CD4-positive, alpha-beta T cell treated with Interleukin-15 for 1 hour (primary cell): ENCODE results near the gene CUTA.
A peak's percentile ranks its signal among the peaks of the same experiment; 100 is the strongest.
"Not testable (repeated sequence)": the region's sequence is repeated elsewhere in the genome, so short reads cannot be mapped to it uniquely, and the experiment has no call there.

ENCODE experiments used
- DNase-seq: peaks from one replicate; pipeline ENCODE4 v3.0.0-alpha.2; 2020

CUTA gene

DNA sequence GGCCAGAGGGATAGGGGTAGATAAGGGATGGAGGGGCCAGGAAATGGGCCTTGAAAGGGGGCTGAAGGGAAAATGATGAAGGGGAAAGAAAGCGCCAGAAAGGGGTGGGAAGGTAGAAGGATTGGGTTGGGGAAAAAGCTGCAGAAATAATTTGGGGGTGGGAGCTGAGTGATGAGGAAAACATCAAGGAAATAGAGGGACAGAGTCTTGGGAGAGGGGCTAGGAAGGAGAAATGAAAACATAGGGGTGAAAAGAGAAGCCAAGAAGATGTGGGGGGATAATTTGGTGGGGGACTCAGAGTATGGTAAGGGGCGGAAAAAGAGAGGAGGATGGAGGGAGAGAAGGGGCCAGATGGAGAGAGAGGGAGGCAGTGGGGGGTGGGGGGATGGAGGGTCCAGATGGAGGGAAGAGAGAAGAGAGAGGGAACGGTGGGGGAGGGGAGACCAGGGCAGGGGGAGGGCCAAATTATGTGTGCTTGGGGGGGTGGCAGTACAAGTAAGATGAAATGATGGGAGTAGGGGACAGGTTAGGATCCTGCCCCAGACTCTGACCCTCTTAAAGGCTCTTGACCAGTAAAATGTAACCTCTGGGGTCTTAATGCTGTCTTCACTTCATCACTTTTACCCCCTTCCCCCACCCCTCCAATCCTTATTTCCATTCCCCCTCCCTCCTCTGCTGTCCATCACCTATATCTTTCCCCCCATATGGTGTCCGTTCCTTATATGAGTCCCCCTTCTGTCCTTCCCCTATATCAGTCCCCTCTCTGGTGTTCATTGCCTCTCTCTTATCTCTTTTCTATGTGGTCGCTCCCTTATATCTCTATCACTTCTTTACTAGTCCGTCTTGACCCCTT is 2.8 kb upstream of the CUTA start:
- DNase-seq: no peak

DNA sequence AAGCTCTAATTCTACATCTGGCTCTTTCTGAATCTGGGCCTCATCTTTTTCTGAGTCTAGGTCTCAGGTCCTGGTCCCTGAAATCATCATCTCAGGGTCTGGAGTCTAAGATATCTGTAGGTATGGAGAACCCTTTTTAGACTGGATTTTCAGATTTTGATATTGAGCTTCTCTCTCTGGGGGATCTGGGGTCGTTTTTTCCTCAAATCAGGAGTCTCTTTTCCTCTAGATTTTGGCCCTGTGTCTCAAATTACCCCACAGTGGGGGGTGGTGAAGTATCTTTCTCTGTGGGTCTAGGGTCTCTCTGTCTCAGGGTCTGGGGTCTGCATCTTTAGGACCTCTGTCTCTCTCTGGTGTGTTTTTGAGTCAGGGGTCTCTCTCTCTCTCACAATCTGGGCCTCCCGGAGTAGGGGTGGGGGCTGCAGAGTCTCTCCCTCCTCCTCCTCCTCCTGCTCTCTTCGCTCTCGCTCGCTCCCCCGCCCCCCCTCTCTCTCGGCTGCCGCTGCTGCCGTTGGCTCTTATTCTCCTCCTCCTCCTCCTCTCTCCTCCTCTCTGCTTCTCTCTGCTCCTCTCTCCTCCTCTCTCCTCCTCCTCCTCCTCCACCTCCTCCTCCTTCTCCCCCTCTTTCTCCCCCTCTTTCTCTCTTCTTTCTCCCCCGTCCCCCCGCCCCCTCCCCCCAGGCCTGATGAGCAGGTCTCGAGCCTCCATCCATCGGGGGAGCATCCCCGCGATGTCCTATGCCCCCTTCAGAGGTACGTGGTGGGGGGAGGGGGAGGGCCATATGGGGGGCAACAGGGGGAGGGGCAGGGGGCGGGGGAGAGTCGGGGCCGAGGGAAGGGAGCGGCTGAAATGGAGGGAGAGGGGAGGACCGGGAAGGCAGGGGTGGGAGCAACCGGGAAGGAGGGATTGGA is 1.9 kb upstream of the CUTA start, which contains the start of gene SYNGAP1:
Gene SYNGAP1 (plus strand): TSS at position 486 of the 911 bp plus-strand sequence. CDS start 200 bp downstream, at position 686.
- DNase-seq: peak; percentile 52

DNA sequence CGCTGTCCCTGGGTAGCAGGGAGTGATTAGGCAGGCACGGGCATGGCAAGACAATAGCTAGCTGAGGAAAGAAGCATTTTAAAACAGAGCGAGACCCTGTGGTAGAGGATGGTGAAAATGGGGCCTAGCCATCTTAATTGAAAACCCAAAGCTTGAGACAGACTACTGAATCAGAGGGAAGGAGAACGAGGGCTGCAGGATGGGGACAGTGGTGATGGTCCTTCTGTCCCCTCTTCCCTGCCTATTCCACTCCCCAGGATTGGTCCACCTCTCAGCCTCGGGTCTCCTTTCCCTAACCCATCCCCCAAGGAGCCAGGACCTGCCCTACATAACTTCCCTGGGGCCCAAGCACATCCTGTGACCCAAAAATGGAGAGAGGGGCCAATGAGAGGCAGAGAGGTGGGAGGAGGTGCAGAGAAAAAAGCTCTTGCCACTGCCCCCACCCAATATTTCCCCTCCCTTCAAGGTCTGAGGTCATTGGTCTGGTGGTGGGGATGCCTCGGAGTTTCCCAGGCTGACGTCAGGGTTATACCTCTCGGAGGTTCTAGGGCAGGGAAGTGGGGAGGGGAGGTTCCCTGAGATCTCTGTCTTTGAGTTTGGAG is 884 bp upstream of the CUTA start:
- DNase-seq: peak; percentile 84

DNA sequence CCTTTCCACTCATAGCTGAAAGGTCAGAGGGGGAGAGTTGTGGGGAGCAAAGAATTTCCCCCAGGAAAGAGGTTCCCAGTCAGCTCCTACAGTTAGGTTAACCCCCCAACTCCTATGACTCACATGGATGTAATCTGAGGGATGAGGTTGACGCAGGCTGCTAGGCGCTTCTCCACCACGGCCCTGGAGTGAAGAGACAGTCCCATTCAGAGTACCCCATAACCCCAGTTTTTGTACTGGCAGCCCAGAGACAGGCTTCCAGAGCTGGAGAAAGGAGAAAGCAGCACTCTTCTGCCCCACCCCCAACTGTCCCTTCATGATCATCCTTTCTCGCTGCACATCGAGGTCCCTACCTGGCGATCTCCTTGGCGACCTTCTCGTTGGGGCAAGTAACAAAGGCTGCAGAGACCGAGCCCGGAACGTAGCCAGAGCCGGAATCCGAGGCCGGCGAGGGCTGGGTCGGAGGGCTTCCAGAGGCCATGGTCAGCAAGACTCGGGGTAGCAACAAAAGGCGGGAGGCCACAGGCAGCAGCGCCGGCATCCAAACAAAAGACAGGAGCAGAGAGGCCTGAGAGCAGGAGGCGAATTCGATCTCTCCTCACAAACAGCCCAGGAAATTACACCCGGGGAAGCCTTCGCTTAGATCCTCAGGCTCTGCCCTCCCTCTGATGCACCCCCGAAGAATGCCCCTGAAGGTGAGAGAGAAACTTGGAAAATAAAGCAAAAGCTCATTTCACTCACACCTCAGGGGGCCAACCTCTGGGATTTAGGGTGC is 592 bp downstream of the CUTA start:
- DNase-seq: no peak

DNA sequence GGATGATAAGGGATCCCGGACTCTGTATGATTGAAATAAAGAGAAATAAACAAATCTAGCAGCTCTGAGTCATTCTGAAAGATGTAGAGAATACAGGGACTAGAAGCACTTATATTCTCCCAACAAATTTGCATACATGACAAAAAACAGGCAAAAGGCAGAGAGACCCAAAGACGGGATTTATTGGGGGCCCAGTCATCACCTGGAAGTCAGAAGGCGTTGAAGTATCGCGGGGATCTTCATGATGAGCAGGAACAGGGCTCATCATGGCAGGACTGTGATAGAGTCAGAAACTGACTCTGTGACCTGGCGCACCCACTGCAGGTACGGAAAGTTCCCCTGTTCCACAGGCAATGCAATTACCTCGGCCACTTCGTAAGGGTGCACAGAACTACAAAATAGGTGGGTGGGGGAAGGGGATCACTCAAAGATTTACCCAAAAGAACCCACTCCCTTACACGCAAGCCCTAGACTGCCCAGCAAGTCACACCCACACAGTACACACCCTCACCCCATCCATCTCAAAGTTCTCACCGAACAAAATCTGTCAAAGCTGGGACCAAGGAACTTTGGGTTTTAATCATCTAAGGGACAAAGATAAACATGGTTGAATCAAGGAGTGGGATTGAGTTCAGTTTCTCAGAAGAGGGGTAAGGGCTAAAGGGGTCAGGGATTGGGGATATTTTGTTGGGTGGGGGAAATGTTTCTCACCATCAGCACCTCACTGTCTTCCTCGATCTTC is 1.4 kb downstream of the CUTA start:
- DNase-seq: no peak

DNA sequence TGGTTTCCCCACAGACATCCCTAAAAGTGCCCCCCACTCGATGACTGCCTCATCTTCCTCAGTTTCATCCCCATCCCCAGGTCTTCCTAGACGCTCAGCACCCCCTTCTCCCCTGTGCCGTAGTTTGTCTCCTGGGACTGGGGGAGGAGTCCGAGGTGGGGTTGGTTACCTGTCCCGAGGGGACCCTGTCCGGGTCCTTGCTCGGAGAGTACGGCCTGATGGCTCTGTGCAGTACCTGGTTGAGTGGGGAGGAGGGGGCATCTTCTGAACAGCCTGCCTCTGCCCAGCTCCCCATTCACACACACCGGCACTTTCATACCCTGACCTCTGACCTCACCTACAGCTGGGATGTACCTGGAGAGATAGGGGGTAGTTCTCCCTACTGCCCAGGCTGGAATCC is 2.1 kb downstream of the CUTA start:
- no peak for DNase-seq

DNA sequence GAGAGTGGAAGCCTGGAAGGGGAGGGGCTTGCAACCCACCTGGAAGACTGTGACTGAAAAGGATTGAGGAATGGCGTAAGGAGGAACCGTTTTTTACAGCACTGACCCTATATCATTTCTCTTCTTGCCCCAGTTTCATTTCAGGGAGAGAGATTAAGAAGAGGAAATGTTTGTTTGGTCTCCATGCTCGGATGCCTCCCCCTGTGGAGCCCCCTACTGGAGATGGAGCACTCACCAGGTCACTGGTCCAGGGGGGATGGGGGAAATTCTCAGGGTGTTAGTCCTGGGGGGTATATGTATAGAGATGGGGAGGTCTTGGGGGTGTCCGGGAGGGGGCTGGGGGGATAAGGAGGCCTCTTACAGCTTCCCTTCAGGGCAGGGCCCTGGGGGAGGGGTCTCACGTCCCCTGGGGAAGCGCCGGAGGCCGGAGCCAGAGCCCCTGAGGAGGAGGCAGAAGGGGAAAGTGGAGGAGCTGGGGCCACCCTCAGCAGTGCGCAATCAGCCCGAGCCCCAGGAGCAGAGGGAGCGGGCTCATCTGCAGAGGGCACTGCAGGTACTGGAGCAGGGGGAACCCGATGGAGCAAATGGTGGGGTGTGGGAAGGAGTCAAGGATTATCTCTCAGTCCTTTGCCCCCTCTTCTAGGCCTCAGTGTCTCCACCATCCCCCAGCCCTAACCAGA is 3.2 kb downstream of the CUTA start:
- DNase-seq: peak; percentile 45

DNA sequence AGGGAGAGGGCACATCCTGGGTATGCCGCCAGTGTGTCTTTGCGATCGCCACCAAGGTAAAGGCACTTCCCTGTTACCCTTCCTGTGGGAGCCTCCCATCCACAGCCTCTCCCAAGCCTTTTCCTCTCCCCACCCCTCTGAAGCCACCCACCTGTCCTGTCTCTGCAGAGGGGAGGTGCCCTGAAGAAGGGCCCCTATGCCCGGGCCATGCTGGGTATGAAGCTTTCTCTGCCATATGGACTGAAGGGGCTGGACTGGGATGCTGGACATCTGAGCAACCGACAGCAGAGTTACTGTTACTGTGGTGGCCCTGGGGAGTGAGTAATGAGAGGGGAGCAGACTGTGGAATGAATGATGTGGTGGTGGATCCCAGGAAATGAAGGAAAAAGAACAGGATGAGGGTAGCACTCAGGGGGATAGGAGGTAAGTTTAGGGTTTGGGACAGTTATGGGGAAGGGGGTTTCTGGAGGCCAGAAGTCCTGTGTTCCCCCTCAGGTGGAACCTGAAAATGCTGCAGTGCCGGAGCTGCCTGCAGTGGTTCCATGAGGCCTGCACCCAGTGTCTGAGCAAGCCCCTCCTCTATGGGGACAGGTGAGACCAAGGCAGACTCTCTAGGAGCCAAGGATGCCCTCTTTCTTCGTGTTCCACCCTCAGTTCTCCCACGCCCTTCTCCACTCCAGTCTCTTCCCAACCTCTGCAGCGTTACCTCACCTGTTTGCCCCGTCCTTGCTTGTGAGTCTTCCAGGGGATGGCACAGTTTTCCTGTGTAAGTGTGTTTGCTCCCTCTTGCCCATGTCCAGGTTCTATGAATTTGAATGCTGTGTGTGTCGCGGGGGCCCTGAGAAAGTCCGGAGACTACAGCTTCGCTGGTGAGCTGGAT is 4.4 kb downstream of the CUTA start:
- no peak for DNase-seq

DNA sequence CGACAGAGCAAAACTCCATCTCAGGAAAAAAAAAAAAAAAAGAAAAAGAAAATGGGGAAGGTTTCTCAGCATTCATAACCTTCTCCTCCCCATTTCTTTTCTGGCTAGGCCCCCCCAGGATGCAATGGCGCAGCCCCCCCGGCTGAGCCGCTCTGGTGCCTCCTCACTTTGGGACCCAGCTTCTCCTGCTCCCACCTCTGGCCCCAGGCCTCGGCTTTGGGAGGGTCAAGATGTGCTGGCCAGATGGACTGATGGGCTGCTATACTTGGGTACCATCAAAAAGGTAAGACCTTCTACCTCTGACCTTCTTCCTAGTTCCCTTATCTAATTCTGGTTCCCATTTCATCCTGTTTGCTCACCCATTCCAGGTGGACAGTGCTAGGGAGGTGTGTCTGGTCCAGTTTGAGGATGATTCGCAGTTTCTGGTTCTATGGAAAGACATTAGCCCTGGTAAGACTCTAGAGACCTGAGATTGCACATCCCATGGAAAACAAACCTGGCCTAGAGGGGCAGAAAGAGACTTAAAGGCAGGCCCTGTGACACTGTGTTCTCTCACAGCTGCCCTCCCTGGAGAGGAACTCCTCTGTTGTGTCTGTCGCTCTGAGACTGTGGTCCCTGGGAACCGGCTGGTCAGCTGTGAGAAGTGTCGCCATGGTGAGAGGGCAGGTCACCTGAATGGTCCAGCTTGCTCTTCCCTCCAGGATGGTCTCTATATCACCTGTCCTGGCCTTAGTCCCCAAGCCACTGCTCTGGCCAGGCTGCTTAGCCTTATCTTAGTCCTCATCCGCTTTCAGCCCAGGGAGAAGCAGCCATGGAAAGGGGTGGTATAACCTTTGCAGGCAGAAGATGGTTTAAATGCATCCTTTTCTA is 5.5 kb downstream of the CUTA start:
- DNase-seq: no peak

DNA sequence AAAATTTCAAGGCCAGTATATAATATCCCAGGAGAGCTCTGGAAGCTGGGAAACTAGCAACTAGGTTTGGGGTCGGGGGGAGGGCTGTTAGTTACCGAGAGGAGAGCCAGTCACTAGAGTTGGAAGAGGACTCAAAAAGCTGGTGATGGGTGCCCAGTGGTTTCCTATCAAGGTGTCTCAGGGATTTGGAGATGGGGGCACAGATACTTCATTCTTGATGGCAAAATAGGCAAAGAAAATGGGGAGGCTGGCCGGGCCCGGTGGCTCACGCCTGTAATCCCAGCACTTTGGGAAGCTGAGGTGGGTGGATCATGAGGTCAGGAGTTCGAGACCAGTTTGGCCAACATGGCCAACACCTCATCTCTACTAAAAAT is 6.3 kb downstream of the CUTA start:
- DNase-seq: no peak

DNA sequence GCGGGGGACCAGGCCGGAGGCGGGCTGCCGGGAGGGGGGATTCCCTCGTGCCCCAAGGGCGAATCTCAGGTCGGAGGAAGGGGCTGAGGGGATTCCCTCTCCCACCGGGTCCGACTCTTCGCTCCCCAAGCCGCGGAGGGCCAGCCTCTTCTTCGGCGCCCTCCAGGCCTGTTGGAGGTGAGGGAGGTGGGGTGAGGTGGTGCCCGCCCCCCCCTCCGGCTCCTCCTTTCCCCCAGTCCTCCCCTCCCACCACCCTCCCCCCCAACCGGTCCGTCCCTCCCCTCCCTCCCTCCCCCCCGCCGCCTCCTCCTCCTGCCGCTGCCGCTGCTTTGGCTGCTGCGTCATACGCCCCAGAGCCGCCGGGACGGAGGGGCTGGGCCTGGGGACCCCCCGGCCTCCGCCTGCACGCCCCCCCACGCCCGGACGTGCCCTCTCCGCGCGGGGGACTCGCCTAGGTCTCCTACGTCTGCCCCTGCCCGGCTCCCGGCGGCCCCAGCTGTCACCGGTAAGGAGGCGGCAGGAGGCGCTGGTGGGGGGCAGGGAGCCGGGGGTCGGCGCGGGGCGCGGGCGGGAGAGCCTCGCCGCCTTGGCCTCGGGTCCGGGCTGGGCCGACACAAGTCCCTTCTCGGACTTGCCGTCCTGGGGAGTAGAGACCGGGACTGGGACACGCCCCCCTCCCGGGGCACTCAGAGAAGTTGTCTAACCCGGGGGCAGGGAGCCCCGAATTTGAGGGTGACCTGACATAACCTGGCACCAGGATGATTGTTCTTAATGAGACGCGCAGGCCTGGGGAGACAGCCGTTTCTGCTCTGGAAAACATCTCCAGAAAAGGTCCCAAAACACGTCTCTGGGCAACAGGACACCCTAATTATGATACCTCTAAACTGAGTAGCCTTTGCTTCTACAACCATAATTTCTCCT is 6.9 kb downstream of the CUTA start, which contains the start of gene PHF1:
Gene PHF1 (plus strand): TSS at position 304 of the 921 bp plus-strand sequence. CDS start 1,250 bp downstream, outside the sequence.
- no peak for DNase-seq

DNA sequence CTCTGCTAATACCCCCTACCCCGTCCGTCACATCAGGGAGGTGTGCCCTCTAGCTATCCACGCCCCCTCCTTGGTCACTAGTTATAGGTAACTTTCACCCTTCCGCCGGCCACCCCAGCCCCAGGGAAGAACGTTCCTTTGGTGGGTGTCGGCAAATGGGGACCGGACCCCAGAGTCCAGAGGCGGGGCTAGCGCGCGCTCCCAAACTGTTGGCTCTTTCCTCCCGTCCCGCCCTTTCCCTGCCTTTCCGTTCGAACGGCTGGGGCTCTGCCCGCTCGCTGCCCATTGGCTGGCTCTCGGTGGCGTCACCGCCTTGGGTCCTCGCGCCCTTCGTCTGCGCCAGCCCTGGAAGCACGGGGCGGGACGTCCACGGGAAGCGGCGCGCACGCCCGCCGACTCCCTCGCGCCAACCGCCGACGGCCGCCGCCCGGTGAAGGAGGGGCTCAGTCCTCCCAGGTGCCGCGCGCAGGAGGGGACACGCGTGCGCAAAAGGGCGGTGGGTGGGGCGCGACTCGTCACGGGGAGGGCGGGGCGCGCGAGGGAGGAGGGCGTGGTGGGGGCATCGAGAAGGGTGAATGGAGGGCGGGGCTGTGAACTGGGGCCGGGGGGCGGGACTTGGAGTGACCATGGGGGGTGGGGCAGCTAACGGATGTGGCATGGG is 7.7 kb downstream of the CUTA start:
- DNase-seq: peak; percentile 99

DNA sequence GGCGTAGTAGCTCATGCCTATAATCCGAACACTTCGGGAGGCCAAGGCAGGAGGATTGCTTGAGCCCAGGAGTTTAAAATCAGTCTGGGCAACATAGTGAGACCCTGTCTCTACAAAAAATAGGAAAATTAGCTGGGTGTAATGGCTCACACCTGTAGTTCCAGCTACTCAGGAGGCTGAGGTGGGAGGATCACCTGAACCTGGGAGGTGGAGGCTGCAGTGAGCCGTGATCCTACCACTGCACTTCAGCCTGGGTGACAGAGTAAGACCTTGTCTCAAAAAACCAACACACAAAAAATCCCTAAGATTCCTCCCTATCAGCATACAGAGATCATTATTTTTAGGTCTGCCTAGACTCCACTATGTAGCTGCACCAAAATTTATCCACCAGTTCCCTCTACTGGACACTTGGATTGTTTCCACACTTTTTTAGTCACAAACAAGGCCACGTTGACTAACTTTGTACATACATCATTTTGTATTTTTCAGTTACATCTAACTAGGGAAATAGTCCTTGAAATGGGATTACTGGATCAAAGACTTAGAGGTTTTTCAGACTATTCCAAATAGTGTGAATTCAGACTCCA is 10.7 kb downstream of the CUTA start:
- no peak for DNase-seq

DNA sequence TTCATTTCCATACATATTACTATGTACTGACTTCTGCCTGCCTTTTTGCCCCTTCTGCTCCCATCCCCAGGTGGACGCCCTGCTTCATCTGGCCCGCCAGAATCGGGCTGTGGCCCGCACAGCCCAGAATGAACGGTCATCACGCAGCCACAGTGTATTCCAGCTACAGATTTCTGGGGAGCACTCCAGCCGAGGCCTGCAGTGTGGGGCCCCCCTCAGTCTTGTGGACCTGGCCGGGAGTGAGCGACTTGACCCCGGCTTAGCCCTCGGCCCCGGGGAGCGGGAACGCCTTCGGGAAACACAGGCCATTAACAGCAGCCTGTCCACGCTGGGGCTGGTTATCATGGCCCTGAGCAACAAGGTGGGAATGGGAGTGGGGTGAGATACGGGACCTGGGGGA is 11.8 kb downstream of the CUTA start:
- DNase-seq: no peak

DNA sequence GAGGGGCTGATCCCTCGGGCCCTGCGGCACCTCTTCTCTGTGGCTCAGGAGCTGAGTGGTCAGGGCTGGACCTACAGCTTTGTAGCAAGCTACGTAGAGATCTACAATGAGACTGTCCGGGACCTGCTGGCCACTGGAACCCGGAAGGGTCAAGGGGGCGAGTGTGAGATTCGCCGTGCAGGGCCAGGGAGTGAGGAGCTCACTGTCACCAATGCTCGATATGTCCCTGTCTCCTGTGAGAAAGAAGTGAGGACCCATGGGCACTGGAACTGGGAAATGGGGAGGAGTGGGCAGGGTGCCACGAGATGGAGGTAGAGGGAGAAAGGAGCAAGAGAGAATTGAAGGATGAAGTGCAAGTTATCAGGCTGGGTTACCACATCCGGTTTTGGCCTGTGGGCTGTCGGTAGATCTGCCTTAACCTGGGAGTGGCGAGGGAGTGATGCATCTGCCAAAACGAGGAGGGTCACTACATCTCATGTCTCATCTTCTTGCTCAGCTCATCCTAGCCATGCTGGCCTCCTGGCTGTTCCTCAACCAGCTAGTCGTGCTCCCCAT is 12.4 kb downstream of the CUTA start:
- no peak for DNase-seq

DNA sequence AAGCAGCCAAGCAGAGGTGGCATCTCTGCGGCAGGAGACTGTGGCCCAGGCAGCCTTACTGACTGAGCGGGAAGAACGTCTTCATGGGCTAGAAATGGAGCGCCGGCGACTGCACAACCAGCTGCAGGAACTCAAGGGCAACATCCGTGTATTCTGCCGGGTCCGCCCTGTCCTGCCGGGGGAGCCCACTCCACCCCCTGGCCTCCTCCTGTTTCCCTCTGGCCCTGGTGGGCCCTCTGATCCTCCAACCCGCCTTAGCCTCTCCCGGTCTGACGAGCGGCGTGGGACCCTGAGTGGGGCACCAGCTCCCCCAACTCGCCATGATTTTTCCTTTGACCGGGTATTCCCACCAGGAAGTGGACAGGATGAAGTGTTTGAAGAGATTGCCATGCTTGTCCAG is 13.0 kb downstream of the CUTA start:
- DNase-seq: no peak

DNA sequence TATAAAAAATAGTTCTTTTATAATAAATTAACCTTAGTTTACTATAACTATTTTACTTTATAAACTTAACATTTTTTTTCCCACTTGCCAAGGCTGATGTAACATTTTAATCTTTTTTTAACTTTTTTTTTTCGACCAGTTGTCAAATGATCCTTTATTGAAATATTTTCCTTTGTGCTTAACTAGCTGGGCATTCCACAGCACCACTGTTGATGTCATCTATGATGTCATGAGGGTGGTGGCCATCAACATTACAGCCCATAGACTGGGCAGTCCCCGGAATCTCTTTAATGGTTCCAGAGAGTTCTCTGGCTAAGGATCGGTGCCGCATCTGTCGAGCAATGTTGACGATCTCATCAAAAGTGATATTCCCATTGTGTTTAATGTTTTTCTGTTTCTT is 18.0 kb downstream of the CUTA start:
- not testable (repeated sequence) for DNase-seq
